GM13977 (cell line): ENCODE results near the gene DEFB113.

ENCODE experiments used
- DNase-seq: peaks from one replicate; pipeline ENCODE4 v3.0.0; 2012; ENCODE audit warnings: low spot score
- in situ Hi-C: fragments of 300-500 bp; cut with MboI; formaldehyde crosslinking; loops from one replicate; pipeline ENCODE4 v1.12.0; 2022; ENCODE audit warnings: low sequenced_read_pairs, low pct_unique_long_range_greater_than_20kb, mixed read lengths, inconsistent platforms; ENCODE audit not compliant: unreplicated experiment
- TF ChIP-seq, protein P1 (sequence below): IDR thresholded peaks from 2 replicates; pipeline ENCODE4 v1.5.1; 2012; ENCODE audit warnings: mild to moderate bottlenecking, control low read depth; ENCODE audit not compliant: insufficient read depth; ENCODE audit errors: extremely low read depth, missing control alignments

Gene DEFB113, protein sequence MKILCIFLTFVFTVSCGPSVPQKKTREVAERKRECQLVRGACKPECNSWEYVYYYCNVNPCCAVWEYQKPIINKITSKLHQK

DNA sequence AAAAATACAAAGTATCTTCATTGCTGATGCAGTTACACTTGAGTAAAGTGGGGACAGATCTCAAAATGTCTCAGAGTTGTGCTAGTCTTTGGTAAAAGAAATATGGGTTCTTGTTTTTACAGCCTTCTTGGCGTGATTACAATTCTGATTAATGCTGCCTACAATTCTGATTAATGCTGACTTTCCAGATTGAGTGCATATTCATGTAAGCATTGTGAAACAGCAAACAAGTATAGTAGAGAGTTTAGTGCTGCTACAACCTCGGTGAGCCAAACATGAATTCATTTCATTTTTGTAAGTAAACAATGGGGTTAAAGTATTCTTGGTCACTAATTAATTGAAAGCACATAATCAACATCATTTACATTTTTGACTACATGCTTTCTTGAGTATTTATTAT lies at the start of gene DEFB113:
DEFB113 (minus strand) TSS at position 21 of the 400 bp plus-strand sequence; CDS start at position 21, 0 bp downstream.
- in situ Hi-C loops, result no loop called here
- no peak for DNase-seq
- TF ChIP-seq, protein P1, sequence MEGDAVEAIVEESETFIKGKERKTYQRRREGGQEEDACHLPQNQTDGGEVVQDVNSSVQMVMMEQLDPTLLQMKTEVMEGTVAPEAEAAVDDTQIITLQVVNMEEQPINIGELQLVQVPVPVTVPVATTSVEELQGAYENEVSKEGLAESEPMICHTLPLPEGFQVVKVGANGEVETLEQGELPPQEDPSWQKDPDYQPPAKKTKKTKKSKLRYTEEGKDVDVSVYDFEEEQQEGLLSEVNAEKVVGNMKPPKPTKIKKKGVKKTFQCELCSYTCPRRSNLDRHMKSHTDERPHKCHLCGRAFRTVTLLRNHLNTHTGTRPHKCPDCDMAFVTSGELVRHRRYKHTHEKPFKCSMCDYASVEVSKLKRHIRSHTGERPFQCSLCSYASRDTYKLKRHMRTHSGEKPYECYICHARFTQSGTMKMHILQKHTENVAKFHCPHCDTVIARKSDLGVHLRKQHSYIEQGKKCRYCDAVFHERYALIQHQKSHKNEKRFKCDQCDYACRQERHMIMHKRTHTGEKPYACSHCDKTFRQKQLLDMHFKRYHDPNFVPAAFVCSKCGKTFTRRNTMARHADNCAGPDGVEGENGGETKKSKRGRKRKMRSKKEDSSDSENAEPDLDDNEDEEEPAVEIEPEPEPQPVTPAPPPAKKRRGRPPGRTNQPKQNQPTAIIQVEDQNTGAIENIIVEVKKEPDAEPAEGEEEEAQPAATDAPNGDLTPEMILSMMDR, result no peak

DNA sequence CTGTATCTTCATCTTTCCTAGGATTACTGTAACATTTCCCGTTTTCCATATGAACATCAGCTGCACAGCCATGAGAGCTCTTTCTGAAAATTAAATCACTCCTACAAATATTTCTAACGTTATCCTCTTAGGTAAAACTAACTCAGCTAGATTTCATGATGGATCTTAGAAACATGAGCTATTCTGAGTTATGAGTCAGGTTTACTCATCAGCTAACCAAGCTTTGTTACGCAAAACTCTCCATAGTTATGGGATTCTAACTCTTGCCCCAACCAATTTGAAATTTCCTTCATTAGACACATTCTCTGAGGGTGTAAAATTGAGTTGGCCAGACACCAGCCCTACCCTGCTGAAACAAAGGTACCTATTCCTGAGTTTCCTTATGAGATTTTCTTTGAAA lies 38.4 kb upstream of the DEFB113 start:
- in situ Hi-C loops, result no loop called here
- no peak for DNase-seq
- TF ChIP-seq, protein P1, result no peak

DNA sequence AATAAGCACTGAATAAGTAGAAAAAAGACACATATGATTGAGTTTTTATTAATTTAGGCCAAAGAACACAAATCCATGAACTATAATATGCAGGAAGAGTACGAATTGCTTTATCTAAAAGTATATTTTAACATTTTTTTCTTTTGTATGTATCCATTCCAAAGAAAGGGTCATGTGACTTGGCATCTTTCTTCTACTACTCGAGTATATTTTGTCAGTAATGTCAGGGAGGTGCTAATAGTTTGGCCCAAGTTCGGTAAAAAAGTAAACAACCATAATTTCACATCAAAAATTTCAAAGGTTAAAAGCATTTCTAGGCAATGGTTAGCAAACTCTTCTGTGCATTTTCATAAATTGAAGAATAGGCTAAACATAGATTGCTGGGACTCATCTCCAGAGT lies 33.7 kb upstream of the DEFB113 start:
- no peak for DNase-seq
- TF ChIP-seq, protein P1, result no peak
- in situ Hi-C loops, result no loop called here

DNA sequence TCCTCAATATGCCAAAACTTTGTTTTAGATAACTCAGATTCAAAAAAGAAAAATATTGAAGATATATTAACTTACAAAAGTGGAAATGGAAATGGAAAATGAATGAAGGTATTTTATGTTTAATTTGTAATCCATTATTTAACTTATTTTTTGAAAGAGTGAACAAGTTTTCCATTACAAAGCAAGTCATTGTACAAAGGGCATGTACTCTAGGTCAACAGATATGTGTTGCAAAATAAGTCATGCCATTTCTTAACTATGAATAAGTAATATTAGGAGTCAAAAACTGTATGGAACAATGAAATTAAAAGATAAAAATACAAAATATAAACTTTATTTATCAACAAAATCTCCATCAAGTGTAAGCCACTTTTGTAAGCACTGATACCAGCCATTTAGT lies 25.9 kb upstream of the DEFB113 start:
- in situ Hi-C loops, result no loop called here
- TF ChIP-seq, protein P1, result no peak
- no peak for DNase-seq

DNA sequence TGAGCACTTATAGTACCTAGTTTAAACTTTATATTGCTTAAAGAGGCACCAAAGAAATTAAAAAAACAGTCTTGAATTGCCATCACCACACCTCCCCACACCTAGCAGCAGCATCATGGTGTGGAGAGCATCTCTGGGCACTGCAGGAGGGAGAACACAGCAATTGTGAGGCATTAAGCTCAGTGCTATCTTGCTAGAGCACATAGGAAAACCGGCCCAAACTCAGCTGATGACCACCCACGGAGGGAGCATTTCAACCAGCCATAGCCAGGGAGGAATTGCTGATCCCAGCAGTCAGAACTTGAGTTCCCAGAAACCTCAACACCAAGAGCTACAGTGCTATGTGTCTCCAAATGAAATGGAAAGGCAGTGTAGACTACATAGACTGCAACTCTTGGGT lies 19.5 kb upstream of the DEFB113 start:
- TF ChIP-seq, protein P1, result no peak
- in situ Hi-C loops, result no loop called here

DNA sequence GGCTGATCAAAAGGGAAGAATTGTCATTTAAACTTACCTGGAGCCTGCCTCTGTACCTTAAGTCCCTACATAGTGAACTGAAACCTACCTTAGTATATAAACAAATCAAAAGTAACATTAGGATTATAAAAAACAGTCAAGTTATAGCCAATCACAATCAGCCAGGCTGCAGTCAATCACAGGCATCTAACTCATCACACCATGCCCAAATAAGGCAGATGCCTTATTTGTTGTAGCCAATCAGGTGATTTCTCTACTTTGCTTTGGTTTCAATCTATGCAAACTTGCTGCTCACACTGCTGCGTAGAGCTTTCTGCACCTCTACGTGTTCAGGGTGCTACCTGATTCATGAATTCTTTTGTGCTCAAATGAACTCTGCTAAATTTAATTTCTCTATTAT lies 18.3 kb upstream of the DEFB113 start:
- TF ChIP-seq, protein P1, result no peak
- in situ Hi-C loops, result no loop called here
- no peak for DNase-seq

More for the DNA sequence above, 19.5 kb upstream of the DEFB113 start:
- no peak for DNase-seq

DNA sequence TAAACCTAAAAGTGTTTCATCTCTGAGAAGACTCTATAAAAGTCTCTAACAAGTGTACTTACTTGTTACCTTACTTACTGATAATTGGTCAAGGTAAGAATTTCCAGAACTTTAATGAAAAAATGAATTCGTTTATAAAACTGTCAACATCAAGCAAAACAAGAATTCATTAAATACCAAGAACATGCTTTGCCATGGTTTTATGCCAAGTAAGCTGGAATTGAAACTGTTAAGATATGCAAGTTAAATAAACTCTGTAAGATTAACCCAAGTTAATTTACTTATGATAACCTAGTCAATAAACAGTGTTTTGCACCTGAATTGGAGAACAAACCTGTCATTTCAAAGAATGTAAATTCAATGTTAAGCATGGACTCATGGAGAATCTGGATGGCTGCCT lies 17.1 kb upstream of the DEFB113 start:
- DNase-seq, result no peak
- in situ Hi-C loops, result no loop called here
- TF ChIP-seq, protein P1, result no peak
